MM.1S (cell line): ENCODE results near the gene XRCC6.
"Not testable (repeated sequence)": the region's sequence is repeated elsewhere in the genome, so short reads cannot be mapped to it uniquely, and the experiment has no call there.

ENCODE experiments used
- DNase-seq: peaks from one replicate; pipeline ENCODE4 v3.0.0-alpha.2; 2015
- H2AFZ ChIP-seq: fragments of 300-600 bp; sonication (generic); 2 replicates; pipeline ENCODE4 v1.6.0; 2016; ENCODE audit warnings: antibody characterized with exemption, low read length
- H3F3A ChIP-seq: fragments of 300-600 bp; sonication (generic); 2 replicates; pipeline ENCODE4 v1.6.1; 2016; ENCODE audit warnings: mild to moderate bottlenecking, antibody characterized with exemption, low read length, moderate library complexity, mixed read lengths; ENCODE audit not compliant: insufficient read depth
- H3K27ac ChIP-seq: fragments of 300-600 bp; sonication (generic); 2 replicates; pipeline ENCODE4 v1.5.1; 2016; ENCODE audit warnings: mild to moderate bottlenecking, low read length
- H3K27me3 ChIP-seq: fragments of 300-600 bp; sonication (generic); replicated peaks from 2 replicates; pipeline ENCODE4 v1.6.0; 2016; ENCODE audit warnings: low read length; ENCODE audit not compliant: insufficient read depth
- H3K36me3 ChIP-seq: fragments of 300-600 bp; sonication (generic); replicated peaks from 2 replicates; pipeline ENCODE4 v1.6.1; 2016; ENCODE audit warnings: mild to moderate bottlenecking, low read length, mixed read lengths; ENCODE audit not compliant: insufficient read depth
- H3K4me1 ChIP-seq: fragments of 300-600 bp; sonication (generic); 2 replicates; pipeline ENCODE4 v1.6.1; 2016; ENCODE audit warnings: low read length, mixed read lengths
- H3K4me2 ChIP-seq: fragments of 300-600 bp; sonication (generic); 2 replicates; pipeline ENCODE4 v1.6.0; 2016; ENCODE audit warnings: low read depth, low read length
- H3K4me3 ChIP-seq: fragments of 300-600 bp; sonication (generic); 2 replicates; pipeline ENCODE4 v1.5.1; 2016; ENCODE audit warnings: low read length, mixed read lengths
- H3K79me2 ChIP-seq: fragments of 300-600 bp; sonication (generic); 2 replicates; pipeline ENCODE4 v1.6.1; 2016; ENCODE audit warnings: mixed run types, low read length, mixed read lengths
- H3K9ac ChIP-seq: fragments of 300-600 bp; sonication (generic); 2 replicates; pipeline ENCODE4 v1.6.1; 2016; ENCODE audit warnings: low read length, mixed read lengths
- H3K9me2 ChIP-seq: fragments of 300-600 bp; sonication (generic); replicated peaks from 2 replicates; pipeline ENCODE4 v1.6.1; 2016; ENCODE audit warnings: mild to moderate bottlenecking, low read length, mixed read lengths; ENCODE audit not compliant: insufficient read depth
- H3K9me3 ChIP-seq: fragments of 300-600 bp; sonication (generic); replicated peaks from 2 replicates; pipeline ENCODE4 v1.6.1; 2016; ENCODE audit warnings: mild to moderate bottlenecking, low read length, mixed read lengths; ENCODE audit not compliant: insufficient read depth
- H4K20me1 ChIP-seq: fragments of 300-600 bp; sonication (generic); 2 replicates; pipeline ENCODE4 v1.6.1; 2016; ENCODE audit warnings: mild to moderate bottlenecking, low read length, moderate library complexity, mixed read lengths; ENCODE audit not compliant: insufficient read depth
- EZH2 ChIP-seq: fragments of 300-600 bp; sonication (generic); optimal IDR thresholded peaks from 2 replicates; pipeline ENCODE3; 2017; ENCODE audit warnings: low read depth, mild to moderate bottlenecking, antibody characterized with exemption, low read length, mixed read lengths
- EZH2phosphoT487 ChIP-seq: fragments of 300-600 bp; sonication (generic); IDR thresholded peaks from 2 replicates; pipeline ENCODE4 v1.6.1; 2018; ENCODE audit warnings: antibody characterized with exemption, low read length
- TF ChIP-seq, protein P1 (sequence below): fragments of 300-600 bp; sonication (generic); IDR thresholded peaks from 2 replicates; pipeline ENCODE4 v1.5.1; 2016; ENCODE audit warnings: antibody characterized with exemption, low read length, mixed read lengths

XRCC6 gene

DNA sequence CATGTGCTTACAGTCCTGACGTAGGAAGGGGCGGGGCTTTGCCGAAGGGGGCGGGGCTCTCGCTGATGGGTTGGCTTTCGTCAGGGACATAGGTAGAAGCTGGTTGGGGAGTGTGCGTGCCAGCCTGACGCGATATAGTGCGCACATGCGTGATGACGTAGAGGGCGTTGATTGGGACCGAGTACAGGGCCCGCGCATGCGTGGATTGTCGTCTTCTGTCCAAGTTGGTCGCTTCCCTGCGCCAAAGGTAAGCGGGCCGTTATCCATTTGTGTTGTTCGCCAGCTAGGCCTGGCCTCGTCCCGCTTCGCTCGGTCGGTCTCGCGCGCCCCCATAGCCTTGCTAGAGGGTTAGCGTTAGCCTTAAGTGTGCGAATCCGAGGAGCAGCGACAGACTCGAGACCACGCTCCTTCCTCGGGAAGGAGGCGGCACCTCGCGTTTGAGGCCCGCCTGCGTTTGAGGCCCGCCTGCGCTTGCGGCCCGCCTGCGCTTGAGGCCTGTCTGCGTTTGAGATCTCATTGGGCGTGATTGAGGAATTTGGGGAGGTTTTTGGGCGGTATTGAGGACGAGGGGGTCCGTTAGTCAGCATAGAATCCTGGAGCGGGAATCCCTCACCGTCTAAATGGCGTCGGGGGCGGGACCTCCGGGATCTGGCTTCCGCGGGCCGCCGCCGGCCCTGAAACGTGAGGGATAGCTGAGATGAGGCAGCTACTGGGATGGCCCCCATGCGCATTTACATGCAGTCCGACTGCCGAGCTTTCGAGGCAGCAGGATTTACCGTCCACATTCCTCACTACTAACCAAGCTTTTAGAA is at the start of gene XRCC6:
Gene XRCC6 (plus strand): TSS at position 197 of the 812 bp plus-strand sequence. CDS start 710 bp downstream, outside the sequence.
- Histone ChIP-seq H3K27me3 (no peaks in the 10 kb centered on the region), H3K4me1 (peaks cover 12% of the 10 kb centered on the region), H3K36me3 (no peaks in the 10 kb centered on the region), H2AFZ (peak within 1 kb of the TSS; percentile 88), H3F3A (no peaks in the 10 kb centered on the region), H3K79me2 (peaks cover 89% of the 10 kb centered on the region), H3K27ac (peak within 1 kb of the TSS; percentile 92), H4K20me1 (0 out of 2 replicates have a peak, but pooled peaks cover 3% of the 10 kb centered on the region), H3K4me3 (peak within 1 kb of the TSS; percentile 98), H3K9me2 (no peaks in the 10 kb centered on the region), H3K9me3 (no peaks in the 10 kb centered on the region), H3K9ac (peak within 1 kb of the TSS; percentile 98), H3K4me2 (peak within 1 kb of the TSS; percentile 99)
- TF ChIP-seq EZH2phosphoT487, result no peak
- TF ChIP-seq, protein P1, sequence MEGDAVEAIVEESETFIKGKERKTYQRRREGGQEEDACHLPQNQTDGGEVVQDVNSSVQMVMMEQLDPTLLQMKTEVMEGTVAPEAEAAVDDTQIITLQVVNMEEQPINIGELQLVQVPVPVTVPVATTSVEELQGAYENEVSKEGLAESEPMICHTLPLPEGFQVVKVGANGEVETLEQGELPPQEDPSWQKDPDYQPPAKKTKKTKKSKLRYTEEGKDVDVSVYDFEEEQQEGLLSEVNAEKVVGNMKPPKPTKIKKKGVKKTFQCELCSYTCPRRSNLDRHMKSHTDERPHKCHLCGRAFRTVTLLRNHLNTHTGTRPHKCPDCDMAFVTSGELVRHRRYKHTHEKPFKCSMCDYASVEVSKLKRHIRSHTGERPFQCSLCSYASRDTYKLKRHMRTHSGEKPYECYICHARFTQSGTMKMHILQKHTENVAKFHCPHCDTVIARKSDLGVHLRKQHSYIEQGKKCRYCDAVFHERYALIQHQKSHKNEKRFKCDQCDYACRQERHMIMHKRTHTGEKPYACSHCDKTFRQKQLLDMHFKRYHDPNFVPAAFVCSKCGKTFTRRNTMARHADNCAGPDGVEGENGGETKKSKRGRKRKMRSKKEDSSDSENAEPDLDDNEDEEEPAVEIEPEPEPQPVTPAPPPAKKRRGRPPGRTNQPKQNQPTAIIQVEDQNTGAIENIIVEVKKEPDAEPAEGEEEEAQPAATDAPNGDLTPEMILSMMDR, result no peak
- TF ChIP-seq EZH2, result no peak
- DNase-seq, result peak; percentile 100

DNA sequence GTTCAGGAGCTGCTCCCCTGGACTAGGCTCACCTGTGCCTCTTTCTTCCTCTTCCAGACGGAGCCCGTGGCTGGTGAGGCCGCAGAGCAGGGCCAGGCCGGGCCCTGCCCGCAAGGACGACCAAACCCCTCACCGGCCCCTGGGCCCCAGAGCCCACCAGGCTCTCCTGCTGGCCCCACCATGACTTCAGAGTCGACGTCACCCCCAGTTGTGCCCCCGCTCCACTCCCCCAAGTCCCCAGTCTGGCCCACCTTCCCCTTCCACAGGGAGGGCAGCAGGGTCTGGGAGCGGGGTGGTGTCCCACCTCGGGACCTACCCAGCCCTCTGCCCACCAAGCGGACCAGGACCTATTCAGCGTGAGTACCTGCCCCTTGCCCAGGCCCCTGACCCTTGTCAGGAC is 49.3 kb upstream of the XRCC6 start:
- Histone ChIP-seq H3K4me3 (no peak overlapping the region), H4K20me1 (no peaks in the 10 kb centered on the region), H3K27ac (no peak overlapping the region), H3K9me2 (no peaks in the 10 kb centered on the region), H3K4me2 (no peak overlapping the region), H3K36me3 (no peaks in the 10 kb centered on the region), H3K27me3 (no peaks in the 10 kb centered on the region), H3F3A (no peaks in the 10 kb centered on the region), H3K79me2 (no peaks in the 10 kb centered on the region), H2AFZ (no peak overlapping the region), H3K4me1 (no peaks in the 10 kb centered on the region), H3K9ac (no peak overlapping the region), H3K9me3 (no peaks in the 10 kb centered on the region)
- TF ChIP-seq, protein P1, result no peak
- no peak for TF ChIP-seq EZH2phosphoT487
- TF ChIP-seq EZH2, result no peak
- no peak for DNase-seq

DNA sequence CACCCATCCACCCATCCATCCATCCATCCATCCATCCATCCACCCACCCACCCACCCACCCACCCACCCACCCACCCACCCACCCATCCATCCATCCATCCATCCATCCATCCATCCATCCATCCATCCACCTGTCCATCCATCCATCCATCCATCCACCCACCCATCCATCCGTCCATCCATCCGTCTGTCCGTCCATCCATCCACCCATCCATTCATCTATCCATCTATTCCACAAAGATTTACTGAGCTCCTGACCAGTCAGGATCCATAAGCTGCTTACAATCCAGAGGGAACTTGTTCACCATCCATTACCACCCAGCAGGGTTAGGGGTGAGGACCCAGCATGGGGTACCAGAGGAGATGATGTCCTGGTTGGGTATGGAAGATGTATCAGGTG is 48.8 kb upstream of the XRCC6 start:
- H3K9me2 ChIP-seq, H3K4me1 ChIP-seq, DNase-seq, H3K79me2 ChIP-seq, H3K4me2 ChIP-seq, H3K4me3 ChIP-seq, H3K9ac ChIP-seq, H3F3A ChIP-seq, H3K9me3 ChIP-seq, H2AFZ ChIP-seq, H3K27ac ChIP-seq, H3K27me3 ChIP-seq, H4K20me1 ChIP-seq, H3K36me3 ChIP-seq: not testable (repeated sequence)

DNA sequence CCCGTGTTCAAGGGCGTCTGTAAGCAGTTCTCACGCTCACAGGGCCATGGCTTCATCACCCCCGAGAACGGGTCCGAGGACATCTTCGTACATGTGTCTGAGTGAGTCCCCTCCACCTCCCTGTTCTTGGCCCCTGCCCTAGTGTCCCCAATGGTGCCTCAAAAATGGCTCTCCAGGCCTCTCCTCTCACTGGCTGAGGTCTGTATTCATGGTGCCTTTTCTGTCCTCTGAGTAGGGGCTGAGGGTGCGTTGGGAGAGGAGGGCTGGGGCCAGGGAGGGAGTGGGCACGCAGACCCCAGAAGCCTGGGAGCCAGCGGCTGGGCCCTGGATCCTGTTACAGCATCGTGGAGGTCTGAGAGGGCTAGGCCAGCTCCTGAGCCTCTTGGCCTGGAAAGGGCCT is 47.4 kb upstream of the XRCC6 start:
- no peaks in the 10 kb centered on the region for H4K20me1 ChIP-seq
- no peak overlapping the region for H2AFZ ChIP-seq
- H3K27me3 ChIP-seq, result no peaks in the 10 kb centered on the region
- H3K27ac ChIP-seq, result no peak overlapping the region
- no peak overlapping the region for H3K4me2 ChIP-seq
- H3K4me3 ChIP-seq, result no peak overlapping the region
- H3K4me1 ChIP-seq, result no peaks in the 10 kb centered on the region
- no peaks in the 10 kb centered on the region for H3F3A ChIP-seq
- no peaks in the 10 kb centered on the region for H3K36me3 ChIP-seq
- no peak for DNase-seq
- no peaks in the 10 kb centered on the region for H3K79me2 ChIP-seq
- H3K9me2 ChIP-seq, result no peaks in the 10 kb centered on the region
- TF ChIP-seq EZH2phosphoT487 (no peak), EZH2 (no peak)
- TF ChIP-seq, protein P1, result no peak
- H3K9ac ChIP-seq, result no peak overlapping the region
- H3K9me3 ChIP-seq, result no peaks in the 10 kb centered on the region
